HG03097 (cell line): ENCODE results near the gene MYH7B.
A peak's percentile ranks its signal among the peaks of the same experiment; 100 is the strongest.

Experiments
- ATAC-seq: cut with Tn5 transposase; IDR thresholded peaks from one replicate; pipeline ENCODE4 v1.9.1; 2021; ENCODE audit not compliant: unreplicated experiment, low FRiP score

Gene MYH7B

DNA sequence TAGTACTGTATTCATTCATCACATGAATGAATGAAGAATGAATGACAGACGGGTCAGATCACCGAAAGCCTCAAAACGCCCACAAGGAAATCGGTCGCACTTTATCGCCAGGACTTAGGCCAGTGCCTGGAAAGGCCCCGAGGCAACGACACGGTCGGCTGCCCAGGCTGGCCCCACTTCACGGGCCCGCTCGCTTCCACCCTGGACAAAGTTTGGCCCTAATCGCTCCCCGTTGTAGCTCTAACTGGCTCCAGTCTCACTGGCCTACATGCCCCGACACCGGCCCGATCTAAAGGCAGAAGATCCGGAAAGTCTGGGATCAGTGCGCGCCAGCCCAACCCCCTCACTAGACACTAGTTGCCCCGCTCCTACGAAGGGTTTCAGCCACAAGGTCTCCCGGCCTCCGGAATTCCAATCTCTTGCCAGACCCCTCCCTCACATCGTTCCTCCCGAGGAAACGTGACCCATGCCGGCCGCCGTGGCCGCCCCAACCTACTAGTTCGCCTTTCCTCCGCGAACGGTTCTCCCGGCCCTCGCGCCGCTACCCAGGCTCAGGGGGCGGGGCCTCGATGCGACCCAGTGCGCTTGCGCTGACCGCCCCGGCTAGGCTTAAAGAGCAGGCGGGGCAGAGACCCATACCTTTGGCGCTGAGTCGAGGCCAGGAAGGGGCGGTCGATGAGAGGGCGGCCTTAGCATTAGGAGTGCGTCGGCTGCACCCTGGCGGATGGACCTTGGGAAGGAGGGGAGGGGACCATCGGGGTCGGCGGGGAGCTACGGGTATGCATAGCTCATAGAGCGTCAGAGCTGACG is at the start of gene MYH7B, which contains the start of gene GSS:
Gene MYH7B (plus strand): TSS at position 638 of the 810 bp plus-strand sequence. CDS start 22,138 bp downstream, outside the sequence.
Gene GSS (minus strand): TSS at position 576 of the 810 bp plus-strand sequence. CDS start 3,954 bp downstream, outside the sequence.
- peak; percentile 83 for ATAC-seq

DNA sequence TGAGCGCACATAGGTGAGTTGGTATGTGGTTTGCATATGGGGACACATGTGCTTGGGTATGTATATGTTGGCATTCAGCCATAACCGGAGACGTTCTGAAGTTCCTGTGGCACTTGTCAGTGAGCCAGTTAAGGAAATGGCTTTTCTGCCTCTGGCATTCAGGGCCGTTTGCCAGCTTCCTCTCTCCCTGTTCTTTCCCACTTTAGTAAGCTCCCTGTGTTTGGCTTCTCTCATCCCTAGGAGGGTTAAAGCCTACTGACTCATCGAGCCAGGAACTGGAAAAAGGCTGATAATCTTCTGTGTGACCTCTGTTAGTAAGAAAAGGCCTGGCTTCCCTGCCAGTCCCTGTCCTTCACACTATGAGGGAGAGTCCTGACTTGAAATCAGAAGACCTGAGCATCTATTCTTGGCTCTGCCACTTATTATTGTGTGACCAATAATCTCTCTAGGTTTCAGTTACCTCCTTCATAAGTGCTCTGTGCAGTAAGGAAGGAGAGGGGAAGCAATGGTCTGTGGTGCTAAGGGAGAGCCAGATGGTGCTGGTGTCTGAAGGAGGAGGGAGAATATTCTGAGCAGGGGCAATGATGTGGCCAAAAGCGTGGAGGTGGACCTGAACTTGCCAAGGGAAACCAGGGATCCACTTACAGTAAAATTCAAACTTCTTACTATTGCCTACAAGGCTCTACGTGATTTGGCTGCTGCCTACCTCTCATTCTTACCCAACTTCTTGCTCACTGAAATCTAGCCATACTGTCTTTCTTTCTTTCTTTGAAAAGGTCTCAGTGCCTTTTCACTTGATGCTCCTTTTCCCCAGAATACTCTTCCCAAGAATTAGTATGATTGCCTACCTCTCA is 47.8 kb upstream of the MYH7B start:
- no peak for ATAC-seq

DNA sequence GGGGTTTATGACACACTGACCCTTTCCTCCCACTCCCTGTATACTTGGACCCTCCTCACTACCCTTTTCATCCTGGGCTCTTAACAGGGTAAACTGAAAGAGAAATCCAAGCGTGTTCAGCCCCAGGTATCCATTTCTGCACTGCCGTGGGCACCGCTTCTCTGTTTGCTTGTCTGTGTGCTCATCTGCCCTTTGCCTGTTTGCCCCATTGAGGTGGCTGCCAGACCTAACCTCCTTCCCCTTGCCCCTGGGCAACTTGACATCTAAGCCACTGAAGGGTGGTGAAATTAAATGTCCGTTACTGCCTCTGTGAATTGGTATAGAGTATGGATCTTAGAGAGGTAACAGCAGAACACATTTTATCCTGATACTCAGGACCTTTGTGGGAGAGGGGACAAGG is 40.5 kb upstream of the MYH7B start:
- no peak for ATAC-seq

DNA sequence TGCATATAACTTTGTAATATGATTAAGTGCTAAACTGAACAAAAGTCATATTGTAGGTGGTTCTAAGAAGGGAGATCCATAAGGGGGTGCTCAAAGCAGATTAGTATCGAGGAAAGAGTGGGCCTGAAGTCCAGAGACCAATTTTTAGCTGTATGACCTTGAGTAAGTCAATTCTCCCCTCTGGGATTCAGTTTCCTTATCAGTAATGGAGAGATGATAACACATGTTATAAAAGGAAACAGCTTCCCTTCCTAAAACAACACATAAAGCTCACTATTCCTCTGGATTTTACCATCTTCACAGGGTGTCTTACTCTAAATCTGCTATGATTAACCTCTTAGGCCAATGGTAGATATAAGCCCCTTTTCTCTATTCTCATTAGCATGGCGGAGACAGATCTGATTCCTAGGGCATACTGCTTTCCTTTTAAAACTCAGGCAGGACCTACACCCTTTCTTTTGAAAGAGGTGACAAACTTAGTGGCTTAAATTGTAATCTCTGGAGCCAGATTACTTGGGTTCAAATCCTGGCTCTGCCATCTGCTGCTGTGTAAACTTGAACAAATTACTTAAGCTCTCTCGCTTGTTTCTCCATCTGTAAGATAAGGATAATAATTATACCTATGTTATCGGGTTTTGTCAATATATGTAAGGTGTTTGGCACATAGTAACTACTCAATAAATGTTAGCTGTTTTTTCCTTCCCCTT is 39.8 kb upstream of the MYH7B start:
- ATAC-seq, result no peak

- ATAC-seq, result no peak
Measured at GRCh38 chr20:34916774-34917354, 38.8 kb upstream of the MYH7B start.

DNA sequence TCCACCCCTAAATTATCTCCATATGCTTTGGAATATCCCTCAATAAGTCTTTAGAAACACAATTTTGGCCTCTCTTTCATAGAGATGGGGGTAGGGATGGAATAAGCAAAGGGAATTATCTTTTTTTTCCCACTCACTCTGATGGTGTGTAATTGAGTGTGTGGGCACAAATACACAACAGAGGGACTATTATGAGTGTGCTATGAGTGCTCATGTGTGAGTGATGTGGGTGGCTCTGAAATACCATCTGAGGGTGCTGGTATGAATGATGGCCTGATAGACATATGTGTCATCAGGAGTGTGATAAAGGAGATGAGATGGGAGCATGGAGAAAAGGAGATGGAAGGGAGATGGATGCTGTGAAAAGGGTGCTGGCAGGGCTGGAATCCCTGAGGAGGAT is 35.6 kb upstream of the MYH7B start:
- ATAC-seq, result no peak

DNA sequence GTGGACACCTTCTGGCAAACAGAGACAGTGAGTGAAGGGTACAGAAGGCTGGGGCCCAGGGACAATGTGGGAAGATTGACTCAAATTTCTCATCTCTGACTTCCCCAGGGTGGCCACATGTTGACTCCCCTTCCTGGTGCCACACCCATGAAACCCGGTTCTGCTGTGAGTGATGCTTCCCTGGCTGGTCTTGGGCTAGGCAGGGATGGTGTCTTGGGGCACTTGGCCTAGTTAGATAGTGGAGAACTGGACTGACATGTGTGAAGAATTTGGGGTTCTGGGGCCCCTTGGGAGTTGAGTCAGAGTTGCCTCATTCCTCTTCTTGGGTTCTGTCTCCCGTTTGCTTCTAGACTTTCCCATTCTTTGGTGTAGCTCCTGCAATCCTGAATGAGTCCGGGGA is 34.2 kb upstream of the MYH7B start:
- no peak for ATAC-seq

DNA sequence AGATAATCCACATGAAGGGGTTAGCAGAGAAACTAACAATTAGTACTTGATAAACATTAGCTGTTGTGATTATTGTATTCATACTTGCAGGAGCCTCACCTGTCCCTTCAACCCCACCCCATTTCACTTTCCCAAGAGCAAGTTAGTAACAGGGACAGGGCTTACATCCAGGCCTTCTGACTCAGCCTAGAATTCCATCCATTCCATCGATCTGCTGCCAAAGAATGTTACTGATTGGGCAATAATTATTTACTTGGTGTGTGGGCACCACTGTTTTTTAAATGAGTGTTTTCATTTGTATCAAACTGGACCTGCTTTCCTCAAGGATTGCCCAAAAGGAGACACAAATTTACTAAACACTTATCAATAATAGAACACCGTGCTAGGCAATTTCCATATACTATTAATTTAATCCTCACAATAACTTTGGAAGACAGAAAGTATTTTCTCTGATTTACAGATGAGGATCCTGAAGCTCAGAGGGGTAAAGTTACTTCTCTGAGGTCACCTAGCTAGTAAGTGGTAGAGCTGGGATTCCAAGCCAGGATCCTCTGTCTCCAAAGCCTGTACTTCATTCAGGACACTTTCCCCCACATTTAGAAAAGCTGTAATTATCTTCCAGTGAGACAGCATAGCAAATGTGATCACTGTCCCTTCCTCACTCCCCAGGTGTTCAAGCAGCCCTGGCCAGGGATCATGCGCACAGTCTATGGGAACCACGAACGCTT is 32.9 kb upstream of the MYH7B start:
- ATAC-seq, result no peak

GRCh38 chr20:34923414-34923813 is 32.3 kb upstream of the MYH7B start:
- no peak for ATAC-seq

DNA sequence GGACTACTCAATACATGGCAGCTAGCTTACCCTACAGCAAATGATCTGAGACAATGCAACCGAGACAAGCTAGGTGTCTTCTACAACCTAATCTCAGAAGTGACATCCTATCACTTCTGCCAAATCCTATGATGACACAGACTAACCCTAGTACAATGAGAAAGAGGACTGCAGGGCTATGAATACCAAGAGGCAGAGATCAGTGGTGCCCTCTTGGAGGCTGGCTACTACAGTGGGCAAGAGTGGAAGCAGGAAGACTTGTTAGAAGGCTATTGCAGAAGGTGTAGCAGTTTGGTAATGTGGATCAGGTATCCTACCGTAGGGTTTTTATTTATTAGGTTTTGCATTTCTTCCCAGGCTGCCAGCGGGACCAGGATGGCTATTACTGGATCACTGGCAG is 30.3 kb upstream of the MYH7B start:
- no peak for ATAC-seq

- no peak for ATAC-seq
Measured at GRCh38 chr20:34925981-34926380, 29.7 kb upstream of the MYH7B start.

- no peak for ATAC-seq
Measured at GRCh38 chr20:34926581-34926980, 29.1 kb upstream of the MYH7B start.

DNA sequence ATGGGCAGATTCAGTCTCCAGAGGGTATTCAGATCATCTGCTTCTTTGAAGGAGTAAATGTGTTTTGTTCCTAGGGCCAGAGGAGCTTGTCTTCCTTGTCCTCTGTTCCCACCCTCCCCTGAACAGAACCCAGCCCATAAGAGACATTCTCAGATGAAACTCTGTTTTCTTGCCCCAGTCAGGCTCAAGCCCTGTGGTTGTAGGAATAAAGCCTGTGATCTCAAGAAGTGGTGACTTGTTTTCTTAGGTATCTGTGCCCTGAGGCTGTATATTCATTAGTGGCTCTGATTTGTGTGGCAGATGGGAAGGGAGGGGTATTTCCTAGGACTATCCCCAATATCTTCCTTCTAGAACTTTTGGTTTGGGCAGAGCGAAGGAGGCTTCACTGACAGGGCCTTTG is 27.9 kb upstream of the MYH7B start:
- no peak for ATAC-seq

- no peak for ATAC-seq
Measured at GRCh38 chr20:34928411-34928810, 27.3 kb upstream of the MYH7B start.

DNA sequence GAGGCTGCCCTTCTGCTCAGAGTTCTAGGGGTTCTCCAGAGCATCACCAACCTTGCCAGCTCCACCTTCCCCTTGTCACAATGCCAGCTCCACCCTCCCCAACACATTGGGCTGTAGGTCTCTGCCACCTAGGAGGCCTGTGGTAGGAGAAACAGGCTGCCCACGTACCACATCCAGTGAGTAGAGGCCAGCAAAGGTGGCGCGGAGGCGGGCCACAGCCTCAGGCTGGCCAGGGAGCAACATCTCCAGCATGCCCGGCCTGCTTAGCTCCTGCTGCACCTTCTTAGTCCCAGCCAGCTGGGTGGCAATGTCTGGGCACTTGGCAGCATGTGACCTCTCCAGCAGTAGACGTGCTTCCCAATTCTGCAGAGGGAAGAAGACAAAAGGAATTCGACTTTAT is 23.9 kb upstream of the MYH7B start:
- no peak for ATAC-seq

DNA sequence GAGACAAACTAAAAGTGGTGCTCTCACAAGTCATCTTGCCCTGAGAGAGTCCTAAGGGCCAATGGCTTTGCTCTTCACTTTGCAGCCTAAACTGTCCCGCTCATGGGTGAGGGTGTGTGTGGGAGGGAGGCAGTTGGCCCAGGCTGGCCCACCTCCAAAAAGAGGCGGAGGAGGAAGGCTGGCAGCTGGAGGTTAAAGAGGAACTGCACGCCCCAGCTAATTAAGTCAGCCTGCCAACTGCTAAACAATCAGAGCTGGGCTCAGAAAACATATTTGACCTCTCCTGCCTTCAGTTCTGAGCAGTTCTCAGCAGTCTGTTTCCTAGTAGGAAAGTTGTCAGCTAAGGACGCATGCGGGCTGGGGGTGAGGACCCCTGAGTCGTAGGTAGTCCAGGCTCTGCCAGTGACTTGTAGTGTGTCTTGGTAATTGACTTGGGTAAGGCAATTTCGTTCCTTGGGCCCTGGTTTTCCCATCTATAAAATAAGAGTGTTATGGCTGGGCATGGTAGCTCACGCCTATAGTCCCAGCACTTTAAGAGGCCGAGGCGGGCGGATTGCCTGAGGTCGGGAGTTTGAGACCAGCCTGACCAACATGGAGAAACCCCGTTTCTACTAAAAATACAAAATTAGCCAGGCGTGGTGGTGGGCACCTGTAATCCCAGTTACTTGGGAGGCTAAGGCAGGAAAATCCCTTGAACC is 17.1 kb upstream of the MYH7B start:
- no peak for ATAC-seq

GRCh38 chr20:34940081-34940481 is 15.6 kb upstream of the MYH7B start:
- ATAC-seq, result no peak

- ATAC-seq, result no peak
Measured at GRCh38 chr20:34941226-34941625, 14.4 kb upstream of the MYH7B start.

DNA sequence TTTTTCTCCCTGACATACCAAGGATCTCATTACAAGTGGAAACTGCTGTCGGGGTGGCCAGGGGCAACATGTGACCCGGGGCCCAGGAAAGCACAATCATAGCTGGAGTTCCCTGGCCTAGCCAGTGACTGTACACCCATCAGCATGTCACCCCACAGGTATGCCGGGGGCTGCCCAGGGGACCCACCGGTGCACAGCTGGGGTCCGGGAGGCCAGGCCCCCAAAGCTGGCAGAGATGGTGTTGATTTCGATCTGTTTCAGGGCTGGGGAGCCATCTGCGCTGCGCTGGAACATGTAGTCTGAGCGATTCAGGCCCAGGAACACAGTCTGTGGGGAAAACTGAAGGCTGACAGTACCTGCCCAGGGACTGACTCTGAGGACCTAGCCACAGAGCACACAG is 13.4 kb upstream of the MYH7B start:
- ATAC-seq, result no peak
